HG02763 (cell line): Measurements from ENCODE around the gene SLC35G4.
"Not testable (repeated sequence)": the region's sequence is repeated elsewhere in the genome, so short reads cannot be mapped to it uniquely, and the experiment has no call there.

ENCODE experiments used
- ATAC-seq: cut with Tn5 transposase; IDR thresholded peaks from one replicate; pipeline ENCODE4 v1.9.1; 2021; ENCODE audit warnings: mild to moderate bottlenecking, moderate library complexity; ENCODE audit not compliant: unreplicated experiment

The SLC35G4 gene

DNA sequence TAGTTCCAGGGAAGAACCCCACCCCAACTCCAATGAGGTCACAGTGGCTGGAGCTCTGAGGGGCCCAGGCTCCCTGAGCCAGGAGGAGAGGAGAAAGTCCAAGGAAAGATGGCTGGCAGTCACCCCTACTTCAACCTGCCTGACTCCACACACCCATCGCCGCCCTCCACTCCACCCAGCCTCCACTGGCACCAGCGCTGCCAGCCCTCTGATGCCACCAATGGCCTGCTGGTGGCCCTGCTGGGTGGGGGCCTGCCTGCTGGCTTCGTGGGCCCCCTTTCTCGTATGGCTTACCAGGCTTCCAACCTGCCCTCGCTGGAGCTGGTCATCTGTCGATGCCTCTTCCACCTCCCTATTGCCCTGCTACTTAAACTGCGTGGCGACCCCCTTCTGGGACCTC, at the start of gene SLC35G4:
Gene SLC35G4, plus strand, starts transcription at position 109 of the 400 bp plus-strand sequence. Its CDS starts 0 bp downstream, at position 109.
- not testable (repeated sequence) for ATAC-seq

DNA sequence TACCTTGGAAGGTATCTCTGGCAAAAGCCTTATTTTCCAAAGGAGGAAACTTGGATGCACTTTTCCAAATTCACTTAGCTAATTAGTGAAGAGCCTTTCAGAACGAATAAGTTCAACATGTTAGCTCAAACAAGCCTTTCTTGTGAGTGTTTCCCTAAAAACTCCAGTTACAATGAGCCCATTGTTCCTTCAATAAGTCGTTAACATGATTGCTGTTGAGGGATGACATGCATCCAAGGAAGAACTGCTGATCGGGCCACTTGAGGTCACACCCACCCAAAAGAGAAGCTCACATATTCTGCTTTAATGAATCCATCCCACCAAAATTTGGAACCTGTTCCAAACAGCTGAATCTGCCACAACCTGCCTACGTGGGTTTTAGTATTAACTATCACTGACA, 48.1 kb upstream of the SLC35G4 start:
- no peak for ATAC-seq

DNA sequence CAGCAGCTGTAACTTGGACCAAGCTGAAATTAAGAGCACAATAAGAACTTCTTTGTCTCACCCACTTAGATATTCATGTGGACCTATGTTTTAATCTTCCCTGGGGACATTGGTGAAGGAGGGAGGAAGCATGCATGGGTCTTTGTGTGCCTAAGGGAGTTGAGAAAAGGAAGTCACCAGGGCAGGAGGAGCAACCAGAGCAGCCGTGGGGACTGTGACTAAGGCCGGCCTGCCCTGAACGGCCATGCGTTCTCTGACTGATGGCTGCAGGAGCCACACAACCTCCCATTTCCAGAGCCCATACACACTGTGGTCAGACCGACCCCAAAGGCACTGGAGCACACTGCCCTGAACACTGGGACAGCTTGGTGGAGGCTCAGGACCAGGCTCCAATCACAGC, 43.7 kb upstream of the SLC35G4 start:
- no peak for ATAC-seq

DNA sequence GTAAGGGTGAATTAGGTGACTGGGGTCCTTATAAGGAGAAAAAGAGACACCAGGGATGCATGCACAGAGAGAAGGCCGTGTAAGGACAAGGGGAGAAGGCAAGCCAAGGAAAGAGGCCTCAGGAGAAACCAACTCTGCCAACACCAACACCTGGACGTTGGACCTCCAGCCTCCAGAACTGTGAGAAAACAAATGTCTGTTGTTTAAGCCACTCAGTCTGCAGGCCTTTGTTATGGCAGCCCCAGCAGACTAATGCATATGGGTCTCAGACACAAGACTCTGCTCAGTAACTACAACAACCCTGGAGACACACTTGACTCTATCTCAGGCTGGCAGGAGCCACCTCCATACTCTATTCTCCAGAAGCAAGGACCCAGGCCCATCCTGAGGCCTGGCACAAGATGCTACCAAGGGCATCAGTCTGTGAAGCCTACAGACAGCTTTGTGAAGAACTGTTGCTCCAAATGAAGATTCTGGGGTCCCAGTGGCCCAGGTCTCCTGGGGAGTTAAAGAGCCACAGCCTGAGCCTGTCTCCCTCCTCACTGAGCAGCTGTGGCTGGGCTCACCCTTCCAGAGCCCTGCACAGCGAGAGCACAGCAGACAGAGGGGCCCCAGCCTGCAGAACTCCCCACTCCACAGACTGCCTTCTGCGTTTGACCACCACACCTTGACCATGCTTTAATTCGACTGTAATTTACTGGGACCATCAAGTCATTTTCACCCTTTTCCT, 43.0 kb upstream of the SLC35G4 start:
- ATAC-seq: no peak

DNA sequence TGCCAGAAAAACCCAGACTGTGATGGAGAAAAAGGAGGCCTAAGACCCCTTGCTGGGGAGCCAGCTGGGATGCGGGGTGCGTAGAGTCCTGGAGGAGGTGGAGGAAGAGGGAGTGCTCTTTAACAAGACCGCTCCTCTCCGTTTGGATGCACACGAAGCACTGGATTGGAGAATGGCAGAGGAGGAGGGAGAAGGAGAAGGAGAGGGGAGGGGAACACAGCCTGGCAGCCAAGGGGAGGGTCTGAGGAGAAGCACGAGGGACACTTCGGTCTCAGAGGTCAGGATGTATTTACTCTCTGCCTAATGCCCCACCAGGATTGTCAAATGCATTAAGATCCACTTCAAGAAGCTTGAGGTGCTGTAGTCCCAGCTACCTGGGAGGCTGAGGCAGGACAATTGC, 42.0 kb upstream of the SLC35G4 start:
- ATAC-seq: no peak

DNA sequence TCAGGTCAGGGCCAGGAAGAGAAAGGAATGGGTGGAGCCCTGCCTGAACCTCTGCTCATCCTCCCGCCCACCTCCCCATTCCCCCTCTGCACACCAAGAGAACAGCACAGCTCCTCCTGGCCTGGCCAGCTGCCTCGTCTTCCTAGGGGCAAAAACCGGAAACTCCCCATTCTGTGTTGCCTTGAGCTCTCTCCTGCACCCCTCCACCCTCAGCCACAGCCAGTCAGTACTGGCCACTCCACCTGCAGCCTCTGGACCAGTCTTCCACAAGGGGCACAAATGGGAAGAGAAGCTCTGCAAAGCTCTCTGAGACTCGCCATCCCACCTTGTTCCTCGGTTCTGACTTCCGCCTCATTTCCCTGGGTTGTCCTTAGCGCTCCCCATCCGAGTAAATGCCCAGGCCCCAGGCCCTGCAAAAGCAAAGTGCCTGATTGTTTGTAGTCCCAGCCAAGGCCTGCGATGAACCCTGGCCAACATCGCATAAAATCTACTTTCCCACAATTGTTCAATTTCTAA, 39.3 kb upstream of the SLC35G4 start:
- no peak for ATAC-seq

DNA sequence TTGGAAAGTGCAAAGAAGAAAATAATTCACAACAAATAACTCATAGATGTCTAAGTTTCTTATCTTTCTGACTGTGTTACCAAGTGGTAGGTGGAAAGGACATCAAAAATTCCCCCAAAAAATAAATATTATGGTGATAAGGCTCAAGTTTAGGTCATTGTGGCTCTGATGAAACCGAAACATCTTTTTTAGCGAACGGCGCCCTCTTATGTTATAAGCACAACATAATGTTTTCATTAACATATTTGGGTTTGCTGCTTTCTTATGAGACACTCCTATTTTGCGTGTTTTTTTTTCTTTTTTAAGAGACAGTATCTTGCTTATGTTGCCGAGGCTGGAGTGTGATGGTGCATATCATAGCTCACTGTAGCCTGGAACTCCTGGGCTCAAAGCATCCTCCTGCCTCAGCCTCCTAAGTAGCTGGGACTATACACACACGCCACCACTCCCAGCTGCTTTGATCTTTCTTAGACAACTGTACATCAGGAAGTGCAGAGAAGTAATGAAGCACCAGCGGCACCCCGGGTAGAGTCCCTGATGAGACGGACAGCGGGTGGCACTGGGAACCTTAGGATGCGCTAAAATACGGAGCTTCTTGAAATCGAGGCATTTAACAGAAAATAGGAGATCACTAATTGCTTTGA, 38.5 kb upstream of the SLC35G4 start:
- ATAC-seq: no peak

DNA sequence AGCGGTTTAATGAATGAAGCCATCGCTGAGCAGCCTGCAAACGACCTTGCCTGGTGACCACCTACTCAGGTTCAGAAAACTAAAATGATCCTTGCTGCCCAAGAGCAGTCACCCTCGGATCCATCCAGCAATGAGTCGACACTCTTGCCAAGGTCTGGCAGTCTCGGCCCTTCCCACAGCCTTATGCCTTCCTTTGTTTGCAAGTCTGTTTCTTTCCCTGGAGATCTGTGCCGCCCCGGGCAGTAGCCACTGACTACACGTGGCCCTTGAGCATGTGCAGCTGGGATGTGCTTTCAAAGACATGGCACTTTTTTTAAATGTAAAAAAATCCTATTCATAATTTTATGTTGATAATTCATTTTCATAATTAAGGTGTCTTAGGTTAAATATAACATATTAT, 37.2 kb upstream of the SLC35G4 start:
- no peak for ATAC-seq

DNA sequence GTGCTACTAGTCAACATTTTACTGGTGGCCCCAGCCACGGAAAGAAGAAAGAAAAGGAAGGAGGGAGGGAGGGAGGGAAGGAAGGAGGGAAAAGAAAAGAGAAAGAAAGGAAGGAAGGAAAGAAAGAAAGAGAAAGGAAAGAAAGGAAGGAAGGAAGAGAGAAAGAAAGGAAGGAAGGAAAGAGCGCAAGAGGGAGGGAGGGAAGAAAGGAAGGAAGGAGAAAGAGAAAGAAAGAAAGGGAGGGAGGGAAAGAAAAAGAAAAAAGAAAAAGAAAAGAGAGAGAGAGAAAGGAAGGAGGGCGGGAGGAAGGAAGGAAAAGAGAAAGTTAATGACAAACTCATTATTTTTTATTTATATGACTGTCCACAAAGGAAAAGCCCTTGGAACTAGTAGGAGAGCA, 34.9 kb upstream of the SLC35G4 start:
- ATAC-seq: no peak

DNA sequence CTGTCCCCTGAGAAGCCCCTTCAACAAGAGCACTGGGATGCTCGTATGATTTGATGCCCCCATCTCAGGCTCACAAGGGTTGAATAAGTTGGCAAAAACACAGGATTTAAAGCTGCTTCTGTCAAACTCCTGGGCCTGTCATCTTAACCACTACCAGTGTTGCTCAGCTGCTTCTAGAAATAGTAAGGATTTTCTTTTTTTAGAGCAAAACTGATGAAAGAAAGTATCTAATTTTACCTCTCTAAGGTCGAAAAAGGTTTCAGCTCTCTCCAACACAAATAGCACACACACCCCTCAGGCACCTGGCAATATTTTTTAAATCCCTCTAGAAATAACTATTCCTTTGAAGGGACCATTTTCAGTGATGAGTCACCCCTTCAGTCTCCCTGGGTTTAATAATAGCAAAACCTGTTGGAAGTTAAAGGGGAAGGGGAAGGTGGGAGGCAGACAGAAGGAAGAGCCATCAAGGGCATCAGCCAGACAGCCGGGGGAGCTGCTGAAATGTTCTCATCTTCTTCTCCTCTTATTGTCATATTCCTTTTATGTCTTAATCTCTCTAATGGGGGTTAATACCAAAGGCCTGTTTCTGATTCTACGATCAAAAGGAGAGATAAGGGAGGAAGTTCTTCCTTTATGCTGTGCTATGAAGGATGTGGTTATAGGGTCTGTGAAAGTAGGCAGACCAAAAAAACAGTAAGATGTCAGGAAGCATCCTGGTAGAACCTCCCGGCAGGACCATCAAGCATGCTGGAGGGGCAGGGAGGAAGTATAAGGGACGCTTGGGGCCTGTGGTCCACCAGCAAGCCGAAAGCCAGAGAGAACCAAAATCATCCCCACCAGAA, 31.9 kb upstream of the SLC35G4 start:
- no peak for ATAC-seq

DNA sequence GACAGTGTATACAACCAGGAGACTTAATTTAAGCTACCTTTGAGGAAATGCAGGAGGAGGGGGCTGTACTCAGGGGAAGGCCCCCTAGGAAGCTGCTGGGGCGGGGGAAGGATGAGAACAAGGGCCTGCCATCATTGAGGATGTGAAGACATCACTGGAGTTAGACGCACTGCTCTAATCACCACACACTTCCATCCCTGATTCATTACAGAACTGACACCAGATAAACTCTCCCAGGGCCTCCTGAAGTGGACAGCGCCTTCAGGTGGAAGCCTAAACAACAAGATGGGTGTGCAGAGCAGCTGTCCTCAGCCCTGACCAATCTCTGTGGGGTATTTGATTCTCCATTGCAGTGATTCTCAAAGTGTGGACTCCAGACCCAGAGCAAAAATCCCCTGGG, 30.6 kb upstream of the SLC35G4 start:
- no peak for ATAC-seq

DNA sequence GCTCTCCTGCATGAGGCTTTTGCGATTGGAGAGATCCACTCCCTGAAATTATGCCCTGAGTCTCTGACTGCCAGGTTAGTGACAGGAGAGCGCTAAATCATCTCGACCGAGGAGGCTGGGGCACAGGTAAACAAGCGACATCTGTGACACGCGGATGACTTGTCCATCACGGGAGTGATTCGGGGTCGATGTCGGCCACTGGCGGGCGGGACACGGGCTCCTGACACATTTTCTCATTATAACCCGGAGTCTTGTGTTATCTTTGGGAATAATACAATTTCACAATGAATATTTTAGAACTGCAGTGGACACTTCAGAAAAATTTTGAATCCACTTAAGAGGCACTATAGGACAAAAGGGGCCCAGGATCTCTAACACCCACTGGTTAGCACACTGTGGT, 29.5 kb upstream of the SLC35G4 start:
- no peak for ATAC-seq

DNA sequence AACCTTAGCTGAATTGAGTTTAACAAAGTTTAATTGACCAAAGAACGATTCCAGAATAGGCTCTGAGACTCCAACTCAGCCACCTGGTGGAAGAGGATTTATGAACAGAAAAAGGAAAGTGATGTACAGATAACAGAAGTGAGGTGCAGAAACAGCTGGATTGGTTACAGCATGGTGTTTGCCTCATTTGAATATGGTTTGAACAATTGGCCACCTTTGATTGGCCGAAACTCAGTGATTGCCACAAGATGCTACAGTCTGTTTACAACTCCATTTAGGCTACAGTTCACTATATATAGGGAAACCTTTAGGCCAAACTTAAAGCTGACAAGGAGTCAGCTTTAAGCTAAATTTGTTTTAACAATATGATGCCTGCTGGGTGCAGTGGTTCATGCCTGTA, 28.1 kb upstream of the SLC35G4 start:
- ATAC-seq: no peak

DNA sequence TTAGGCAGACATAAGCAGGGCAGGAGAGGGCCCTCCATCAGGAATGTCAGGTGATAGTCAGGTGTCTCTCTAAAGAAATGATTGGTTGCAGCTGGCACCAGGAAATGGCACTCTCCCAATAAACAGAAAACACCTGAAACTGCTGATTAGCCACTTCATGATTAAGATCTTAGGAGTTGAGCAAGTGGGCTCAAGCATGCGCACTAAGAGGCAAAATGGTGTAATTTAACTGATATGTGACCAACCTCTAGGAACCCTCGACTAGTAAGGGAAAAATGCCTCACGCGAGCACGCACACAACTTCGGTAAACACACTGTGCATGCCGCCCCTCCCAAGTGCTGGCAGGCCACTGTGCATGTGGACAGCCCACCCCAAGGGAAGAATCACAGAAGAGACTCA, 23.8 kb upstream of the SLC35G4 start:
- ATAC-seq: no peak

DNA sequence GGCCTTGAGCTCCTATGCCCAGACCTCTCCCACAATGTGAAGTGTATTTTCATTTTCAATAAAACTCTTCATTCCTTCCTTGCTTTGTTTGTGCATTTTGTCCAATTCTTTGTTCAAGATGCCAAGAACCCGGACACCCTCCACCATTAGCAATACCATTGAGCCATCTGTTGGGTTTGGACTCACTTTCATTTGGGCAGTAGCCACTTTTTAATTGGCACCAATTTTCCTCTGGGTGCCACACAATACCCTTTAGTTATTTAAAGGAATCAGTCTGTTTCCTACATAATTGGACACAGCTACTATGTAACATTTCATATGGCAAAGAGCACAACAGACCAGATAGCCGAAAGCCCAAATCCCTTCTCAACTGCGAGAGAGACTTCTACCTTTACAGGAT, 22.5 kb upstream of the SLC35G4 start:
- no peak for ATAC-seq

DNA sequence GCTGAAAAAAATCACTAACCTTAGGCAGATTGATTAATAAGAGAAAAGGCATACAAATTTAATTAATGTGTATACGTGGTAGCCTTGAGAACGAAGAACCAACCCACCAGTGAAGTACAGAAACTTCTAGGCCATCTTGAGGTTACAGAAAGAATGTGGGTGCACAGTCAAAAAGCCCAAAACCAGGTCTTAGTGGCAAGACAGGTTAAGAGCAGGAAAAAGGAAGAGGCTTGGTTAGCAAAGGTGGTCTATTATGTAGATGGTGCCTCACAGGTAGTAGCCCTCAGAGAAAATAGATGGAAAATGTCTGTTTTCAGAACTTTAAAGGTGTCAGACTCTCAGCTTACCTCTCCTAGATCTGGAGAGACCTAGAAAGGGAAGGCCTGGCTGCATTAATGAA, 22.0 kb upstream of the SLC35G4 start:
- no peak for ATAC-seq

DNA sequence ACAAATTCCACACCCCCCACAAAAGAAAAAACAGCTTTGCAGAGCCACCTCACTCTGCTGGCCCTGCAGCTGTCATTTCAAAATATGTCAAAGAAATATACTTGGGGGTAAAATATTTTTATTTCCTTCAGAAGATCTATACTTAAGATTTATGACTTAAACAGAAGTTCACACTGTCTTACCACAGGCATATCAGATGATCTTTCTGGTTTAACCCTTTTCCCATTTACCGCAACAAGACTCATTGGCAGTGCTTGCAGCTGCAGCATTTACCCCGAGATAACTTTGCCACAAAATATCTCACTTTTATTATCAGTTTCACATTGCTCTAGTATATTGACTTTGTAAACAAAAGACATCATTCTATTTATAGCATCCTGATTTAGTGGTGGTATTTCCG, 21.6 kb upstream of the SLC35G4 start:
- no peak for ATAC-seq

DNA sequence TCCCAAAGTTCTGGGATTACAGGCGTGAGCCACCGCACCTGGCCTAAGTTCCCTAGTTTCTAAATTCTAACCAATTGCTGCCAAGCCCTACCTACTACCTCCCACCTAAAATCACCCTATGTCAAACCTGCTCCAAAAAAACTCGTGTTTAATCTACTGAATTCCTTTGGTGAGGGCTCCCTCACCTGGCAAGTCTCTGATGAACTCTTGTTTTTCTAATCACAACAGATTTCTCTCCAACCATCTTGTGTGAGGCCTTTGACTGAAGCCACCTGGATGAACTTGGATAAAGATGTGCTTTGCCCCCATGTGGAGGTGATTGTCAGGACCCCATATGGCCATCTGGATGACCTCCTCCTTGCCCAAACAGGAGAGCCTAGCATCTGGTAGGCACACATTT, 17.4 kb upstream of the SLC35G4 start:
- ATAC-seq: no peak

DNA sequence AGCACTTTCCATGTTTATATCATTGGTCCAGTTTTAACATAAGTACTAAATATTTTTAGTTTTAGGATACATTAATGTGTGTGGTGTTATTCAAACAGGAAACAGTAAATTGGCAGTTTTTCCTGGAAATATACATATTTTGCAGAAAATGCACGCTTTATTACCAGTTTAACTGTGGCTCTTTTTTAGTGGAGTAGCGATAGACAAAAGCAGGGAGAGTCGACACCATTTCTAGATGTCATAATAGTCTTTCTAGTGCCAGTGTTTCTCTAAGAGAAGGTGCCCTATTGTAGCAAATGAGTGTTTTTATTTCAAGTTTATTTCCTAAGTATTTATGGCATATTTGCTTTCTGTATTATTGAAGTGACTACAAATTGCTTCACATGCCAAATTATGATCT, 9.1 kb upstream of the SLC35G4 start:
- ATAC-seq: no peak

DNA sequence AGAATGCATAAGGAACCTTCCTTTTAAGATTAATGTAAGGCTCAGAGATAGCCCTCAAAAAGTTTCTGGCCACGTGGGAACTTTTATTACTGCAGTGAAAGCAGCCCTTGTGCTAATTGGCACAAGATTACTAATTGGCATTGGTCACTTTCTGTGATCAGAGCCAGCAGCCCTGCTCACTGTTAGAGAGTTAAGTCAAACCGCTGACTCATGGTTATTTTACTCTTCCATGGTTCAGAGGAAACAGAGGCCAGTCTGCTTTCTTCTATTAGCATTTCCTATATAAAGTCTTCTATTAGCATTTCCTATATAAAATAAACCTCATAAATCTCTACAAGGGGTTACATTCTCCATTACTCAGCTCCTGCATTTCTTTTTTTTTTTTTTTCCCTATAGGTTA, 1.5 kb upstream of the SLC35G4 start:
- ATAC-seq: no peak

DNA sequence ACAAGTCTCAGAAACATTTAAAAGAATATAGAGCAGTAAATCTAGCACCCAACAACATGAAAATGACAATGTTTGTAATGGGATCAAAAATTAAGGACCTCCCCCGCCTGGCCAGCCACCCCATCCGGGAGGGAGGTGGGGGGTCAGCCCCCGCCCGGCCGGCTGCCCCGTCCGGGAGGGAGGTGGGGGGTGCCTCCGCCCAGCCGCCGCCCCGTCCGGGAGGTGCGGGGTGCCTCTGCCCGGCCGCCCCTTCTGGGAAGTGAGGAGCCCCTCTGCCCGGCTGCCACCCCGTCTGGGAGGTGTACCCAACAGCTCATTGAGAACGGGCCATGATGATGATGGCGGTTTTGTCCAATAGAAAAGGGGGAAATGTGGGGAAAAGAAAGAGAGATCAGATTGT, 778 bp upstream of the SLC35G4 start:
- not testable (repeated sequence) for ATAC-seq

DNA sequence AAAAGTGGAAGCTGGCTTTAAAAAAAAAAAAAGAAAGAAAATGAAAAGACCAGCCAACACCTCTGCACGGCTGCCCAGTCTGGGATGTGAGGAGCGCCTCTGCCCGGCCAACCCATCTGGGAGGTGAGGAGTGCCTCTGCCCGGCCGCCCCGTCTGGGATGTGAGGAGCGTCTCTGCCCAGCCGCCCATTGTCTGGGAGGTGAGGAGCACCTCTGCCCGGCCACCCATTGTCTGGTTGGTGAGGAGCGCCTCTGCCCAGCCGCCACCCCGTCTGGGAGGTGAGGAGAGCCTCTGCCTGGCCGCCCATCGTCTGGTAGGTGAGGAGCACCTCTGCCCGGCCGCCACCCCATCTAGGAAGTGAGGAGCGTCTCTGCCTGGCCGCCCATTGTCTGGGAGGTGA, 3.7 kb downstream of the SLC35G4 start:
- not testable (repeated sequence) for ATAC-seq
